NCI-H2227 (cell line): ENCODE measurements around the gene SPATA20.
A peak's percentile ranks its signal among the peaks of the same experiment; 100 is the strongest.

Source experiments
- DNase-seq: peaks from one replicate; lab custom pipeline; 2025; ENCODE audit not compliant: unreplicated experiment; lab: John Stamatoyannopoulos, UW

SPATA20 gene

DNA sequence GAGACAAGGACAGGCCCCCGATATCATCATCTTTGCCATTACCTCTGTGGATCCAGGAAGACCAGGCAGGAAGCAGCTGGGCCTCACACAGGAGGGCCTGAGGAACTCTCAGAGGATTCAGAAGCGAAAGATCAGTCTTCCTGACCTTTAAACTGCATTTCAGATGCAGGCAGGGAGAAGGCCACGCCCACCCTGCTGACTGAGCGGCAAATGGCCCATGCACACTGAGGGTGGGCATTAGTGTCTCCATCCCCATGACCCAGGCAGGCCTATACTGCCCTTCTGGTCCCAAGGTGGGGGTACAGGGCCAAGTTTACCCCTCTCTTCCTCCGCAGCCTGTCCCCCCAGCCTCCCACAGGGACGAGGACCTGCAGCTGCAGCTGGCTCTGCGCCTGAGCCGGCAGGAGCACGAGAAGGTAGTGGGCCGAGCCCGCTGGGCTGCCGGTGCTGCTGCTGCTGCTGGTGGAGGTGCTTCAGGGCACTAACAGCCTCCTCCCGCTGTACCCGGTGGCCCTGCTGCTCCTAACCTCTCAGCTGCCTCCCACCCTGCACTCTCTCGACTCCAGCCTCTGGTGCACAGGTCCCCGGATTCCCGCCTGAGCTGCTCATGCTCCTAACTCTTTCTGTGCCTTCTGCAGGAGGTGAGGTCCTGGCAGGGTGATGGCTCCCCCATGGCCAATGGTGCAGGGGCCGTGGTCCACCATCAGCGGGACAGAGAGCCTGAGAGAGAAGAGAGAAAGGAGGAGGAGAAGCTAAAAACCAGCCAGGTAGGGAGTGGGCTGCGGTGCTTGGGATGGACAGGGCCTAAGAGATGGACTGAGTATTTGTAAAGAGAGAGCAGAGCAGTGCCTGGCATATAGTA is 8.2 kb upstream of the SPATA20 start:
- DNase-seq, result peak; percentile 61

DNA sequence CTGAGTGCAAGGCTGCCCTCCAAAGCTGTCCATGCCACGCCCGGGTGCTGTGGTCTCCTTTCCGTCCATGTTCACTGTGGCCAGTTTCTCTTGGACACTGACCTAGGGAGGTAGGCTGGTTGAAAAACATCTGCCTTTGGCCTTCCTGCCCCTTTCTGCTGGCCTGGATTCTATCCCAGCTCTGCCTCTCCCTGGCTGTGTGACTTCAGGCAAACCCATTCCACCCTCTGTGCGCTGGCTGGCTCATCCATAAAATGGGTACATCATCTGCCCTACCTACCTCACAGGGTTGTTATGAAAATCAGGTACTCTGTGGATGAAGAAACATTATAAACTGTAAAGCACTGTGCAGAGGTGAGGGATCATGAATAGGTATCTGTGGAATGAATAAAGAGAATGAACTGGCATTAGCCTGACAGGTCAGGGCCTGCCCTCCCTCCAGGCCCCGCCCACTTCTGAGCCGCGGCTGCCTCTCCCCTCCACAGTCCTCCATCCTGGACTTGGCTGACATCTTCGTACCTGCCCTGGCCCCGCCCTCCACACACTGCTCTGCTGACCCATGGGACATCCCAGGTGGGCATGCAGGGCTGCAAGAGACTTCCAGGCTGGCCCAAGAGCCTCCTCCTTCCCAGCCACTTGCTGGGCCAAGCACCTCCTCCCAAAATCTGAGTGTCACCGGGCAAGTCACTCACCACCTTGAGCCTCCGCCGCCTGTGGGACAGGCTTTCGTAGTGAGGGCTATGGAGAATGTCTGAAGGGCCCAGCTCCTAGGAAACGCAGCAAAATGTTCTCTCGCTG is 7.0 kb upstream of the SPATA20 start:
- no peak for DNase-seq

DNA sequence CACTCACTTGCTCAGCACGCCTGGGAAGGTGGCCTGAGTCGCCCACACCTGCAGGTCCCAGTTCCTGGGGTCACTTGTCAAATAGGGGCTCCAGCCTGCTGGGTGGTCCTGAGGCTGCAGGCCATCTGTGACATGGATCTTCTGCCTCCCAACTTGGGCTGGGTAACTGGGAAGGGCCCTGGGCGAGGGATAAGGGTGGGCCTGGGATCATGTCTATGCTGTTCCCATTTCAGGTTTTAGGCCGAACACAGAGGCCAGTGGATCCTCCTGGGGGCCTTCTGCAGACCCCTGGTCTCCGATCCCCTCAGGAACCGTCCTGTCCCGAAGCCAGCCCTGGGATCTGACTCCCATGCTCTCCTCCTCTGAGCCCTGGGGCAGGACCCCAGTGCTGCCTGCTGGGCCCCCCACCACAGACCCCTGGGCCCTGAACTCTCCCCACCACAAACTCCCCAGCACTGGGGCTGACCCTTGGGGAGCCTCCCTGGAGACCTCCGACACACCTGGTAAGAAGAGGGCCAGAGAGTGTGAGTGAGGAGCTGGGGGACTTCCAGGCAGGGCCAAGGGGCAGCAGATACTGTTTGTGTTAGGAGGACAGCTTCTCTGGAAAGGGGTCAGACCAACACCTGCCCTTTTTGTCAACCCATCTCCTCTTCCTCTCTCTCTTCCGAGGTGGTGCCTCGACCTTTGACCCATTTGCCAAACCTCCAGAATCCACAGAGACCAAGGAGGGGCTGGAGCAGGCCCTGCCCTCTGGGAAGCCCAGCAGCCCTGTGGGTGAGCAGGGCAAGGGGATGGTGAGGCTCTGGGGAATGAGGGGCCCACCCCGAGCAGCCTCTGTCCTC is 6.2 kb upstream of the SPATA20 start:
- DNase-seq, result no peak

DNA sequence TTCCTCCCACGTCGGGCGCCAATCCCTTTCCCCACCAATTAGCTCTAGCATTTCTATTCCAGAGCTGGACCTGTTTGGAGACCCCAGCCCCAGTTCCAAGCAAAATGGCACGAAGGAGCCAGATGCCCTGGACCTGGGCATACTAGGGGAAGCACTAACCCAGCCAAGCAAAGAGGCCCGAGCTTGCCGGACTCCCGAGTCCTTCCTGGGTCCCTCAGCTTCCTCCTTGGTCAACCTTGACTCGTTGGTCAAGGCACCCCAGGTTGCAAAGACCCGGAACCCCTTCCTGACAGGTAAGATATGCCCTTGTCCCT is 5.6 kb upstream of the SPATA20 start:
- DNase-seq, result no peak

DNA sequence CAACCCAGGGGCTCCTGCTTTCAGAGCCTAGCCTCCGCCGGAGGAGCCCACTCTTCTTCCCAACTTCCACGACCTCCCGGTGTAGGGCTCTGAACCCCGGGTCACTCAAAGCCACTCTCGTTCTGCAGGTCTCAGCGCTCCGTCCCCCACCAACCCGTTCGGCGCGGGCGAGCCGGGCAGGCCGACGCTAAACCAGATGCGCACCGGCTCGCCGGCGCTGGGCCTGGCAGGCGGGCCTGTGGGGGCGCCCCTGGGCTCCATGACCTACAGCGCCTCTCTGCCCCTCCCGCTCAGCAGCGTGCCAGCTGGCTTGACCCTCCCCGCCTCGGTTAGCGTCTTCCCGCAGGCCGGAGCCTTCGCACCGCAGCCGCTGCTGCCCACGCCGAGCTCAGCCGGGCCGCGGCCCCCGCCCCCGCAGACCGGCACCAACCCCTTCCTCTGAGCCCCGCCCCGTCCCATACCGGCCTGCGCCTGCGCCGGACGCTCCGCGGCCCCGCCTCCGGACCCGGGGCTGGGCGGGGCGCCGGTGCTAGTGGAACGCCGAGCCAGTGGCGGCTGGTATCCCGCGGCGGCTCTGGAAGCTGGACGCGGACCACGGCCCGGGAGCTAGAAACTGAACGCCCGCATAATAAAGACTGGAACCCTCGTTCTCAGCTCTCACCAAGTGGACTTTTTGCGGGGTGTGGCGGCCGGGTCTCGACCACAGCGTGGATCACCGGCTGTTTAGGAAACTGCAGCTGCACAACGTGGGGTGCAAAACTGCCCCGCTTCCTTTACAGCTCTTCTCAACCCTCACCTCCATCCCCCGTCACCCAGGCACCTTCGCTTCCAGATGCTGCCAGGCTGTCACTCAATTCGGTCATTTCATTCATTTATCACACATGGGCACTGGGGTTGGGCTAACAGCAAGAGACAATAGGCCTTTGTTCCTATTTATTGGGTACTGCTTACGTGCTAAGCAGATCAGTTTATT is 5.0 kb upstream of the SPATA20 start:
- DNase-seq, result peak; percentile 91

DNA sequence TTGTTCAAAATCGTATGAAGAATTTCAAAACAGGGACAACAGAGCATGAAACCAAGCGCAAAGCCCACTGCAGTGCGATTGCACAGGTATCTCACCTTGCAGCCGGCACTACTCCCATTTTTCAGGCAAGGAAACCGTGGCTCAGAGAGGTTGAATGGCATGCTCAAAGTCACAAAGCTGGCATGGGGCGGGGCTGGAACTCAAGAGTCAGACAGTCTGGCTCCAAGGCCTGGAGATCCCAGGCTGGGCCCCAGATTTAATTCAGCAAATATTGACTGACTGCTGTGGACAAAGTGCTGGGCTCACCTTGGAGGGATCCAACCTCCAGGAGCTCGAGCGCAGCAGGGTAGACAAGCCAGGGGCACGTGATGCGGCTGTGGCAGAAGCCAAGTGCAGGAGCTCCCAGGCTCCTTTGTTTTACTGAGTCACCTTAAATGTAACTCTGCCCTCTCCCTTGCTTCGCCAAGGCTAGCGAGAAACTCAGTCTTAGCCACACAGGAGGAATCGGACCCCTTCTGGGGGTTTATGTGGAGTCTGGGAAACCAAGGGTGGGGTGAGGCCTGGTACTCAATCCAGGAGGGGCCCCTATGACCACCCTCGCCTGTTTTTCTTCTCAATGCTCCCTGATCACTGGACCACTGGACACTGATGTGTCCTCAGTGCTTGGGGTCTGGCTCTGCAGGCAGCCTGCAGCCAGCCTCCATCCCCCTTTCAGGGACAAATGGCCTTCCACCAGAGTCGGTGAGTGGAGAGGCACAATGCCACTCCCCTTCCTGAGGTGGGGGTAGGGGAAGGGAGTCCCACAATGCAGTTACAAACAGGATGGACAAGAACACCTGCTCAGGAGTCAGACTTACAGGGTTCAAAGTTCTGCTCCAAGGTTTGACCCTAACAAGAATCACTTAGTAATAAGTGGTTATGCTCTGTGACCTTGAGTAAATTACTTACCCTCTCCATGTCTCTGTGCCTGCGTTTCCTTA is 3.9 kb upstream of the SPATA20 start:
- DNase-seq, result peak; percentile 20

DNA sequence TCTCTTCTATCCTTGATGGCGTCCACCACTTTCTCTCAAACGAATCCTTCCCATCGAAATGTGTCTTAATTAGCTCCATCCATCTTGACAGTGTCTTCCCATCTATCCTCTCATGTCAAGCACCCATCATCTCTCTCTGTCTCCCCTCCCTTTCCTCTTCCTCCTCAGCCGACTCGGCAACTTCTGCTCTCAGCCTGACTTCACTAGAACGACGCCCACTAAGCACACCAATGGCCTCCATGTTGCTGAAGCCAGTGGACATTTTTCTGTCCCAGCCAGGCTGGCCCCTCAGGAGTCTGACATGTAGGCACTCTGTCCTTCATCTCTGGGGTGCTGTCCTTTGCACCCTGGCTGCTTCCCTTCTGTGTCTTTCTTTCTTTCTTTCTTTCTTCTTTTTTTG is 2.5 kb upstream of the SPATA20 start:
- DNase-seq, result no peak

DNA sequence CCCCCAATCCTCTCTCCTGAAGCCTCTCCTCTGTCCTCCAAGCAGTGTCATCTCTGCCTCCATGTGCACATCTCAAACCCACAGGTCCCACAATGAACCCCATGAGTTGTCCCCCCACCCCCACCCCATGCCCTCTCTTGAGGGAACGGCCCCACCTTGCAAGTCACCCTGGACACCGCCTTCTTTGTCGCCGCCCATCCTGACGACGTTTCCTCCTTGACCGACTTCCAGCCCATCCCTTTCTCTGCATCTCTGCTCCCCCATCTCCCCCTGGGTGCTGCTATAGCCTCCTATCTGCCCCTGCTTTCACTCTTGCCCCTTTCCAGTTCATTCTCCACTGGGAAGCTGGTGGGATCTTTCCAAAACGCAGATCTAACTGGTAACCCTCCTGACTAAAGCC is 1.7 kb upstream of the SPATA20 start:
- DNase-seq, result no peak

DNA sequence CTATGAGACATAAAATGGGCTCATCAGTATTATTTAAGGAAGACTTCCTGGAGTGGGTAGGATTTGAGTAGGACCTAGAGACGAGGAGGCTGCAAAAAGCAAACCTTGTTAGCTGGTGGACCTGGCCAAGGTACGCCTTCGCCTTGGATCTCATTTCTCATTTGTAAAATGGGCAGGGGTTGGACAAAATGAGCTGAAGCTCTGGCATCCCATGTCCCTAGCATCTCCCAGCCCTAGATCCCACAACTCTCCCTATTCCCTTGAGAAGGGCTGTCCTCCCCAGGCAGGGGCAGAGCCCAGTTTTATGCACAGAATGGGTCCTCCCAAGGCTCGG is 306 bp upstream of the SPATA20 start:
- DNase-seq, result no peak

DNA sequence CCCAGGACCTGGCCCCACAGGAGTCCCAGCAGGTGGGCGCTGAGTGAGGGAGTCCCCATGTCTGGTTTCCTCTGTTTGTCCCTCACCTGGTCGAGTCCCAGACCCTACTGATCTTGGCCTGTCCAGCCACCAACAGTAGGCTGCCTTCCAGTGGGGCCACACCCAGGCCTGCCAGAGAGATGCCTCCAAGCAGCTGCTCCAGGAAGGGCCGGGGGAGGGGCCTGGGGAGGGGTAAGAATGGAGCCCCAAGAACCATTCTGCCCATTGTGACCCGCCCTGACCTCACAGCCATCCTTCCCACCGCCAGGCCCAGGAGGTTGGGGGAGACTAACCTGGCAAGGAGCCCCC is 736 bp downstream of the SPATA20 start:
- DNase-seq, result no peak

DNA sequence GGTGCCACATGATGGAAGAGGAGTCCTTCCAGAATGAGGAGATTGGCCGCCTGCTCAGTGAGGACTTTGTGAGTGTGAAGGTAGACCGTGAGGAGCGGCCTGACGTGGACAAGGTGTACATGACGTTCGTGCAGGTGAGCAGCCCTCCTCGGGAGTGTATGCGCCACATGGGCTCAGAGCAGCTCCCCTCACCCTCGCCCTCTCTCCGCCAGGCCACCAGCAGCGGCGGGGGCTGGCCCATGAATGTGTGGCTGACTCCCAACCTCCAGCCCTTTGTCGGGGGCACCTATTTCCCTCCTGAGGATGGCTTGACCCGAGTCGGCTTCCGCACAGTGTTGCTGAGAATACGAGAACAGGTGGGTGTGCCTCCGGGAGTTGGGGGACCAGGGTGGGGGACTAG is 1.9 kb downstream of the SPATA20 start:
- no peak for DNase-seq

DNA sequence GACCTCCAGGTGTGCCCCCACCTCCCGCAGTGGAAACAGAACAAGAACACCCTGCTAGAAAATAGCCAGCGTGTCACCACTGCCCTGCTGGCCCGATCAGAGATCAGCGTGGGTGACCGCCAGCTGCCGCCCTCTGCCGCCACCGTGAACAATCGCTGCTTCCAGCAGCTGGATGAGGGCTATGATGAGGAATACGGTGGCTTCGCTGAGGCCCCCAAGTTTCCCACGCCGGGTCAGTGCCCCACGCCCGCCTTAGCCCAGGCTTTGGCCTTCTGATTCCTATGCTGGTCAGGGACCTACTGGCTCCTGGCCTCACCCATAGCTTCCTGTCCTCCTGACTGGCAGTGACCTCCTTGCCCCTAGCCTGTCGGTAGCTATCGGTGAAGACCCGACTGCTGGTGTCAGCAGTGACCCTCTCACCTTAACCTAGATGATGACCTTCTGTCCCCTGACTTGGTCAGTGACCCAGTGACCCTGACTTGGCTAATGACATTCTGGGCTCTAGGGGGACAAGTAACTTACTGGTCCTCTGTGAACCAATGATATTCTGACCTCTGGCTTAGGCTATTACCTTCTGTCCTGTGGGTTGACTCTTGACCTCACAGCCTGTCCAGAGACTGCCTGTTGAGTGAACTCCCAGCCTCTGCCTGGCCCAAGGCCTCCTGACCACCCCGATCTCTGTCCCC is 2.4 kb downstream of the SPATA20 start:
- no peak for DNase-seq

DNA sequence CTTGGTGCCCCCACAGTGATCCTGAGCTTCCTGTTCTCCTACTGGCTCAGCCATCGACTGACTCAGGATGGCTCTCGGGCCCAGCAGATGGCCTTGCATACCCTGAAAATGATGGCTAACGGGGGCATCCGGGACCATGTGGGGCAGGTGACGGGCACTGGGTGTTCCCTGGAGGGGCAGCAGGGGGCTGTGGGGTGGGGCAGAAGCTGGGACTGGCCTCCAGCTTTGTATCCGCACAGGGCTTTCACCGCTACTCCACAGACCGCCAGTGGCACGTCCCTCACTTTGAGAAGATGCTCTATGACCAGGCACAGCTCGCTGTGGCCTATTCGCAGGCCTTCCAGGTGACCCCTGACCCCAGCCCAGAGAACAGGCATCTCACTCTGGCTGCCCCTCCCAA is 3.0 kb downstream of the SPATA20 start:
- DNase-seq, result no peak

DNA sequence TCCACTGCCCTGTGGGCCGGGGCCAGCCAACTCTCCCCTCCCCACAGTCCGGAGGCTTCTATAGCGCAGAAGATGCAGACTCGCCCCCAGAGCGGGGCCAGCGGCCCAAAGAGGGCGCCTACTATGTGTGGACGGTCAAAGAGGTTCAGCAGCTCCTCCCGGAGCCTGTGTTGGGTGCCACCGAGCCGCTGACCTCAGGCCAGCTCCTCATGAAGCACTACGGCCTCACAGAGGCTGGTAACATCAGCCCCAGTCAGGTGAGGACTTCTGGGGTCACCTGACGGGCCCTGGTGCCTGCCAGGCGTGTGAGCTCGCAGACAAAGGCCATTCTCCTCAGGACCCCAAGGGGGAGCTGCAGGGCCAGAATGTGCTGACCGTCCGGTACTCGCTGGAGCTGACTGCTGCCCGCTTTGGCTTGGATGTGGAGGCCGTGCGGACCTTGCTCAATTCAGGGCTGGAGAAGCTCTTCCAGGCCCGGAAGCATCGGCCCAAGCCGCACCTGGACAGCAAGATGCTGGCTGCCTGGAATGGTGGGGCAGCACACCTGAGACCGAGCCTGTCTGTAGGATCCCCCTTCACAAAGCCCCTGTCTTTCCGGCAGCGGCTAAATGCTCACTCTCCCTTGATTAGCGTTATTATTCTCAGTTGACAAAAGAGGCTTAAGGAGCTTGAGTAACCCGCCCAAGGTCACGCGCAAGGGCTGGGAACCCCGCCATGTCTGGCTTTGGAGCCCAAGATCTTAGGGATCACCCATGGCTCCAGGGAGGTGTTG is 3.9 kb downstream of the SPATA20 start:
- peak; percentile 91 for DNase-seq

DNA sequence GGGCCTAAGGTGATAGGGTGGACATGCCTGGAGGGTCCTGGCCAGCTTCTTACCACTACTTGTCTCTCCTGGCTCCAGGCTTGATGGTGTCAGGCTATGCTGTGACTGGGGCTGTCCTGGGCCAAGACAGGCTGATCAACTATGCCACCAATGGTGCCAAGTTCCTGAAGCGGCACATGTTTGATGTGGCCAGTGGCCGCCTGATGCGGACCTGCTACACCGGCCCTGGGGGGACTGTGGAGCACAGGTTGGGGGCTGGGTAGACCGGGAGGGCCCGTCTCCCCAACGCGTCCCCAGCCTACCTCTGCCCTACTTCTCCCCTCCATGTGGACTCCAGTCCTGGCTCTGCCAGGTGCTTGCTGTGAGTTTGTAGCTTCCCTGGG is 4.5 kb downstream of the SPATA20 start:
- no peak for DNase-seq

DNA sequence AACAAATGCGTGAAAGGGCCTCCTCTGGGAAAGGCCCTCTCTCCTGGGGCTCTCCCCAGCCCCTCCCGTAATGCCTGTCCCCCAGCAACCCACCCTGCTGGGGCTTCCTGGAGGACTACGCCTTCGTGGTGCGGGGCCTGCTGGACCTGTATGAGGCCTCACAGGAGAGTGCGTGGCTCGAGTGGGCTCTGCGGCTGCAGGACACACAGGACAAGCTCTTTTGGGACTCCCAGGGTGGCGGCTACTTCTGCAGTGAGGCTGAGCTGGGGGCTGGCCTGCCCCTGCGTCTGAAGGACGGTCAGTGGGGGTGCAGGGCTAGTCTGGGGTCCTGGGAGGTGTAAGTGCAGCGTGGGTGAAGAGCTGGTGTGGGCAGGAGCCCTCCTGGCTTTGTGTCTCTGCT is 4.9 kb downstream of the SPATA20 start:
- DNase-seq, result no peak

DNA sequence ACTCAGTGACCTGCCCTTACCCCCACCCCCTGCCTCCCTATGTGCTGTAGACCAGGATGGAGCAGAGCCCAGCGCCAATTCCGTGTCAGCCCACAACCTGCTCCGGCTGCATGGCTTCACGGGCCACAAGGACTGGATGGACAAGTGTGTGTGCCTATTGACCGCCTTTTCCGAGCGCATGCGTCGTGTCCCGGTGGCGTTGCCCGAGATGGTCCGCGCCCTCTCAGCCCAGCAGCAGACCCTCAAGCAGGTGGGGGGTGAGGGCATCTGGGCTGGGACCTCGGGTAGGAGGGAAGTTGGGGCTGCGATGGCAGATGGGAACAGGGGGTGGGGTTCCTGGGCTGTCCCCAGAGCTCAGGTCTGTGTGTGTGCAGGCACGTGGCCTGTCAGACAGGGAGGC is 7.2 kb downstream of the SPATA20 start:
- DNase-seq, result no peak

DNA sequence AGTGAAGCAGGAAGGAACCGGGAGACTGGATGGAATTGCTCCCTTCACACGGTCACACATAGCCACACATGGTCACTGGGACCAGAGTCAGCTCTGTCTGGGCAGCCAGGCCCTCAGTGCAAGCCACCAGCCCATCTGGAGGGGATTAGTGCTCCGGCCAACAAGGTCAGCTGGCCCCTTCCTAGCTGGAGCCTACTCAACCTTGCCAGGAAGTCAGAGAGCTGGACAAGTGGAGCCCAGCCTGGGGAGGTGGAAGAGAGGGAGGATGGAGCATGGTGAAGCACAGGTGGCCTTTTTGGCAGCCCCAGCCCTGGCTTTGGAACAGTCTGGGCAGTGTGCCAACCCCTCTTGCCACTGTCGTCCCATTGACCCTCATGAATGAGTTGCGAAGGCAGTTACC is 9.8 kb downstream of the SPATA20 start:
- DNase-seq, result no peak
